ENCODE results near the gene TBX4. TPM values are rescaled to one million over a fixed set of nuclear protein-coding genes. Genes with fewer than 3 reads are reported as not detected.
"Not testable (repeated sequence)": the region's sequence is repeated elsewhere in the genome, so short reads cannot be mapped to it uniquely, and the experiment has no call there.

TBX4 gene
- total RNA-seq, 1 experiment from 2014 or later, result not detected

DNA sequence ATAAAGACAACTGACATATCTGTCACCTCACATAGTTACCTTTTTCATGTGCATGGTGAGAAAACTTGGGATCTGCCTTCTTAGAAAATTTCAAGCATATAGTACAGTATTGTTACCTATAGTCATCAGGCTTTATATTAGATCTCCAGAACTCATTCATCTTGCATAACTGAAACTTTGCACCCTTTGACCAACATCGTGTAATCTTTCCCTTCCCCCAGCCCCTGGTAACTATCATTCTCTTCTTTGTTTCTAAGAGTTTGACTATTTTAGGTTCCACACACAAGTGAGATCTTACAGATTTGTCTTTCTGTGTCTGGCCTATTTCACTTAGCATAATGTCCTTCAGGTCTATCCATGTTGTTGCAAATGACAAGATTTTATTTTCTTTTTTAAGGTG lies 22.9 kb upstream of the TBX4 start:
- H2AK5ac ChIP-seq (ENCODE audit: insufficient read length, low read length), result no peak overlapping the region
- H3K27me3 ChIP-seq (ENCODE audit: insufficient read depth, low read length), result no peaks in the 10 kb centered on the region
- H3K79me2 ChIP-seq (ENCODE audit: insufficient read depth, low read length), result no peaks in the 10 kb centered on the region
- H3K79me1 ChIP-seq (ENCODE audit: insufficient read depth, low read depth, low read length, poor library complexity, severe bottlenecking), result no peaks in the 10 kb centered on the region
- H4K91ac ChIP-seq (ENCODE audit: insufficient read length, low read depth, low read length), result no peak overlapping the region
- no peak overlapping the region for H3K9ac ChIP-seq (ENCODE audit: extremely low read depth, insufficient read length, low read length)
- no peak overlapping the region for H3K14ac ChIP-seq (ENCODE audit: insufficient read depth, low read length)
- H2BK20ac ChIP-seq (ENCODE audit: low read depth, low read length, poor library complexity, severe bottlenecking), result no peak overlapping the region
- H3K27me3 Mint-ChIP-seq (ENCODE audit: low read depth), result peaks cover 8% of the 10 kb centered on the region
- TF ChIP-seq, protein P1, sequence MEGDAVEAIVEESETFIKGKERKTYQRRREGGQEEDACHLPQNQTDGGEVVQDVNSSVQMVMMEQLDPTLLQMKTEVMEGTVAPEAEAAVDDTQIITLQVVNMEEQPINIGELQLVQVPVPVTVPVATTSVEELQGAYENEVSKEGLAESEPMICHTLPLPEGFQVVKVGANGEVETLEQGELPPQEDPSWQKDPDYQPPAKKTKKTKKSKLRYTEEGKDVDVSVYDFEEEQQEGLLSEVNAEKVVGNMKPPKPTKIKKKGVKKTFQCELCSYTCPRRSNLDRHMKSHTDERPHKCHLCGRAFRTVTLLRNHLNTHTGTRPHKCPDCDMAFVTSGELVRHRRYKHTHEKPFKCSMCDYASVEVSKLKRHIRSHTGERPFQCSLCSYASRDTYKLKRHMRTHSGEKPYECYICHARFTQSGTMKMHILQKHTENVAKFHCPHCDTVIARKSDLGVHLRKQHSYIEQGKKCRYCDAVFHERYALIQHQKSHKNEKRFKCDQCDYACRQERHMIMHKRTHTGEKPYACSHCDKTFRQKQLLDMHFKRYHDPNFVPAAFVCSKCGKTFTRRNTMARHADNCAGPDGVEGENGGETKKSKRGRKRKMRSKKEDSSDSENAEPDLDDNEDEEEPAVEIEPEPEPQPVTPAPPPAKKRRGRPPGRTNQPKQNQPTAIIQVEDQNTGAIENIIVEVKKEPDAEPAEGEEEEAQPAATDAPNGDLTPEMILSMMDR (conservative IDR thresholded peaks at IDR 0.05), result no peak
- H2BK120ac ChIP-seq (ENCODE audit: low read depth, low read length, poor library complexity, severe bottlenecking), result no peak overlapping the region
- H3K56ac ChIP-seq (ENCODE audit: insufficient read length, low read depth, low read length), result no peak overlapping the region
- WGBS (ENCODE audit: extremely low coverage, insufficient read length, low lambda C conversion rate), result no CpG with 5 or more reads among the region's 1 CpG
- no peak overlapping the region for H2BK15ac ChIP-seq (ENCODE audit: low read depth, low read length)
- H3K23me2 ChIP-seq (ENCODE audit: insufficient read length, low read depth, low read length, poor library complexity, severe bottlenecking), result no peaks in the 10 kb centered on the region
- H3K23ac ChIP-seq (ENCODE audit: insufficient read length, low read depth, low read length), result no peak overlapping the region
- H3K27ac ChIP-seq (ENCODE audit: insufficient read length, low read depth, low read length), result no peak overlapping the region
- no peak overlapping the region for H4K8ac ChIP-seq (replicated peaks; ENCODE audit: insufficient read length, low read depth, low read length)
- H4K20me1 ChIP-seq (ENCODE audit: control insufficient read depth, insufficient read depth, insufficient read length), result no peaks in the 10 kb centered on the region
- no peak overlapping the region for H3T11ph ChIP-seq (ENCODE audit: low read length)
- H3K36me3 Mint-ChIP-seq (ENCODE audit: insufficient read depth in 1 of 3, low read depth in 3 of 3), result no peaks in the 10 kb centered on the region
- H2BK5ac ChIP-seq (ENCODE audit: insufficient read length, low read length), result no peak overlapping the region
- H3K18ac ChIP-seq (ENCODE audit: insufficient read length, low read depth, low read length), result no peak overlapping the region
- no peak for DNase-seq
- no peak overlapping the region for H4K5ac ChIP-seq (ENCODE audit: insufficient read length, low read depth, low read length)
- H3K4me1 Mint-ChIP-seq, result peaks cover 7% of the 10 kb centered on the region in 2 experiments
- no peaks in the 10 kb centered on the region for H3K9me3 ChIP-seq (ENCODE audit: control insufficient read depth, low read depth, low read length)
- H3K27ac Mint-ChIP-seq, result no peak overlapping the region
- no peak overlapping the region for H2AFZ ChIP-seq (ENCODE audit: low read length)
- no peak overlapping the region for H2BK12ac ChIP-seq (ENCODE audit: insufficient read length, low read depth, low read length)
- peaks cover 2% of the 10 kb centered on the region; the same call in 1 of the 2 replicates for H3K4me1 ChIP-seq (ENCODE audit: insufficient read depth, low read length)
- H3K4me3 Mint-ChIP-seq, result no peak overlapping the region
- no peaks in the 10 kb centered on the region for H3K9me3 Mint-ChIP-seq
- H3K4ac ChIP-seq (ENCODE audit: low read depth, low read length), result no peak overlapping the region
- H3K4me2 ChIP-seq (ENCODE audit: insufficient read depth, insufficient read length, low read length), result no peak overlapping the region

DNA sequence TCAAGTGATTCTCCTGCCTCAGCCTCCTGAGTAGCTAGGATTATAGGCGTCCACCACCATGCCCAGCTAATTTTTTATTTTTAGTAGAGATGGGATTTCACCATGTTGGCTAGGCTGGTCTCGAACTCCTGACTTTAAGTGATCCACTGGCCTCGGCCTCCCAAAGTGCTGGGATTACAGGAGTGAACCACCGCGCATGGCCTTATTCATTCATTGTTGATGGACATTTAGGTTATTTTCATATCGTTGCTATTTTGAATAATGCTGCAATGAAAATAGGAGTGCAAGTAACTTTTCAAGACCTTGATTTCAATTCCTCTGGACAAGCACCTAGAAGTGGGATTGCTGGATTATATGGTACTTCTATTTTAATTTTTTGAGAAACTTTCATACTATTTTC lies 22.4 kb upstream of the TBX4 start:
- H3K9me3 ChIP-seq (ENCODE audit: control insufficient read depth, low read depth, low read length); H3K27ac ChIP-seq (ENCODE audit: insufficient read length, low read depth, low read length); H3K36me3 Mint-ChIP-seq (ENCODE audit: insufficient read depth in 1 of 3, low read depth in 3 of 3); H3K56ac ChIP-seq (ENCODE audit: insufficient read length, low read depth, low read length); H4K20me1 ChIP-seq (ENCODE audit: control insufficient read depth, insufficient read depth, insufficient read length); H4K91ac ChIP-seq (ENCODE audit: insufficient read length, low read depth, low read length); H3K27me3 ChIP-seq (ENCODE audit: insufficient read depth, low read length); H3K4me1 Mint-ChIP-seq; DNase-seq; H3K79me1 ChIP-seq (ENCODE audit: insufficient read depth, low read depth, low read length, poor library complexity, severe bottlenecking); H3K79me2 ChIP-seq (ENCODE audit: insufficient read depth, low read length); H3K23ac ChIP-seq (ENCODE audit: insufficient read length, low read depth, low read length); H3K9me3 Mint-ChIP-seq; H3T11ph ChIP-seq (ENCODE audit: low read length); H3K4me2 ChIP-seq (ENCODE audit: insufficient read depth, insufficient read length, low read length); H3K14ac ChIP-seq (ENCODE audit: insufficient read depth, low read length); H3K18ac ChIP-seq (ENCODE audit: insufficient read length, low read depth, low read length); H3K27ac Mint-ChIP-seq; H3K23me2 ChIP-seq (ENCODE audit: insufficient read length, low read depth, low read length, poor library complexity, severe bottlenecking); H3K4me3 Mint-ChIP-seq; H2BK15ac ChIP-seq (ENCODE audit: low read depth, low read length); H3K4ac ChIP-seq (ENCODE audit: low read depth, low read length); H2AFZ ChIP-seq (ENCODE audit: low read length); H3K27me3 Mint-ChIP-seq (ENCODE audit: low read depth); H2BK12ac ChIP-seq (ENCODE audit: insufficient read length, low read depth, low read length); H2AK5ac ChIP-seq (ENCODE audit: insufficient read length, low read length); H2BK5ac ChIP-seq (ENCODE audit: insufficient read length, low read length); H4K8ac ChIP-seq (replicated peaks; ENCODE audit: insufficient read length, low read depth, low read length); H2BK20ac ChIP-seq (ENCODE audit: low read depth, low read length, poor library complexity, severe bottlenecking); H2BK120ac ChIP-seq (ENCODE audit: low read depth, low read length, poor library complexity, severe bottlenecking); H4K5ac ChIP-seq (ENCODE audit: insufficient read length, low read depth, low read length); H3K9ac ChIP-seq (ENCODE audit: extremely low read depth, insufficient read length, low read length); H3K4me1 ChIP-seq (ENCODE audit: insufficient read depth, low read length): not testable (repeated sequence)
- no CpG with 5 or more reads among the region's 6 CpGs for WGBS (ENCODE audit: extremely low coverage, insufficient read length, low lambda C conversion rate)

Measured in H9 (cell line).